H4 (cell line): ENCODE measurements around the gene COBLL1. TPM values are rescaled to one million over a fixed set of nuclear protein-coding genes. Genes with fewer than 3 reads are reported as not detected.
"Not testable (repeated sequence)": the region's sequence is repeated elsewhere in the genome, so short reads cannot be mapped to it uniquely, and the experiment has no call there.

ENCODE experiments used
- DNase-seq: peaks from one replicate; pipeline ENCODE4 v3.0.0-alpha.2; 2015; ENCODE audit warnings: low spot score
- total RNA-seq: library from RNA; depleted of rRNA; stranded (reverse); fragments of >200 nt; shearing (Covaris generic); gene quantifications from 2 replicates; pipeline ENCODE4 v1.2.3, GENCODE V29; 2014

Gene COBLL1
- total RNA-seq, 1 experiment from 2014 or later, result 15.8 TPM

GRCh38 chr2:164789968-164790367 lies 51.7 kb downstream of the COBLL1 start:
- no peak for DNase-seq

- no peak for DNase-seq
Measured at GRCh38 chr2:164786787-164787186, 54.8 kb downstream of the COBLL1 start.

- DNase-seq, result no peak
Measured at GRCh38 chr2:164785457-164785856, 56.2 kb downstream of the COBLL1 start.

- no peak for DNase-seq
Measured at GRCh38 chr2:164784376-164784775, 57.2 kb downstream of the COBLL1 start.

GRCh38 chr2:164782323-164782722 lies 59.3 kb downstream of the COBLL1 start:
- DNase-seq, result peak; percentile 9

- DNase-seq, result no peak
Measured at GRCh38 chr2:164781394-164781793, 60.2 kb downstream of the COBLL1 start.

GRCh38 chr2:164780611-164781178 lies 60.9 kb downstream of the COBLL1 start:
- no peak for DNase-seq

GRCh38 chr2:164779383-164780057 lies 62.1 kb downstream of the COBLL1 start:
- DNase-seq, result no peak

- no peak for DNase-seq
Measured at GRCh38 chr2:164778723-164779122, 62.9 kb downstream of the COBLL1 start.

GRCh38 chr2:164777847-164778461 lies 63.7 kb downstream of the COBLL1 start:
- no peak for DNase-seq

GRCh38 chr2:164773635-164774034 lies 68.0 kb downstream of the COBLL1 start:
- DNase-seq, result no peak

- no peak for DNase-seq
Measured at GRCh38 chr2:164773091-164773490, 68.5 kb downstream of the COBLL1 start.

- DNase-seq, result no peak
Measured at GRCh38 chr2:164771897-164772296, 69.7 kb downstream of the COBLL1 start.

GRCh38 chr2:164770421-164770916 lies 71.2 kb downstream of the COBLL1 start:
- no peak for DNase-seq

GRCh38 chr2:164766954-164767320 lies 74.7 kb downstream of the COBLL1 start:
- DNase-seq, result no peak

GRCh38 chr2:164766216-164766953 lies 75.2 kb downstream of the COBLL1 start:
- no peak for DNase-seq

GRCh38 chr2:164764996-164765395 lies 76.6 kb downstream of the COBLL1 start:
- DNase-seq, result no peak

GRCh38 chr2:164764474-164764873 lies 77.1 kb downstream of the COBLL1 start:
- DNase-seq, result no peak

- DNase-seq, result no peak
Measured at GRCh38 chr2:164763431-164763830, 78.2 kb downstream of the COBLL1 start.

- no peak for DNase-seq
Measured at GRCh38 chr2:164761737-164762460, 79.7 kb downstream of the COBLL1 start.

- not testable (repeated sequence) for DNase-seq
Measured at GRCh38 chr2:164761201-164761600, 80.4 kb downstream of the COBLL1 start.

- no peak for DNase-seq
Measured at GRCh38 chr2:164760179-164760578, 81.4 kb downstream of the COBLL1 start.
